GM12878 (cell line): ENCODE data around the gene ASNSD1. TPM values are rescaled to one million over a fixed set of nuclear protein-coding genes. Genes with fewer than 3 reads are reported as not detected.

Experiments used
- ATAC-seq: fragments of 200-7000 bp; cut with Tn5 transposase; 3 replicates; pipeline ENCODE4 v1.9.1; 2020; ENCODE audit warnings: mild to moderate bottlenecking, moderate library complexity
- BruUV-seq: library from RNA; stranded (reverse); fragments of 400-500 nt; replicated peaks from 2 replicates; lab custom pipeline; 2021; lab: Mats Ljungman, UMichigan
- CTCF ChIA-PET: fragments of 300-600 bp; sonication (Branson Sonifier 250); formaldehyde crosslinking; extraction: SDS; loops from one replicate; lab custom pipeline; 2021; ENCODE audit warnings: inconsistent platforms; lab: Yijun Ruan, JAX
- POLR2A ChIA-PET: fragments of 350-600 bp; formaldehyde crosslinking; extraction: SDS; loops from one replicate; lab custom pipeline; 2021; ENCODE audit warnings: inconsistent platforms; lab: Charles Lee
- RAD21 ChIA-PET: fragments of 300-600 bp; sonication (Branson Sonifier 250); formaldehyde crosslinking; loops from one replicate; lab custom pipeline; 2023; ENCODE audit warnings: antibody characterized with exemption; ENCODE audit not compliant: unreplicated experiment; lab: Charles Lee
- SMC1A ChIA-PET: fragments of 300-600 bp; sonication (Branson Sonifier 250); formaldehyde crosslinking; loops from one replicate; lab custom pipeline; 2023; ENCODE audit not compliant: unreplicated experiment, uncharacterized antibody; lab: Charles Lee
- DNase-seq: peaks from one replicate; pipeline ENCODE4 v3.0.0-alpha.2; 2011; ENCODE audit warnings: low read depth, low spot score
- FAIRE-seq: peaks from 3 replicates; lab custom pipeline; 2011; peaks lifted over from hg19 to GRCh38; lab: Jason Lieb, UNC
- H2AFZ ChIP-seq: 2 replicates; pipeline ENCODE4 v1.6.0; 2011; ENCODE audit warnings: low read depth, low read length, control low read depth; ENCODE audit not compliant: control insufficient read depth
- H3K27ac ChIP-seq: 2 replicates; pipeline ENCODE4 v1.5.1; 2011; ENCODE audit warnings: control low read depth; ENCODE audit not compliant: control insufficient read depth, insufficient read depth
- H3K27me3 ChIP-seq, 2 experiments: replicated peaks in 1 of 2; 2 replicates each; pipeline versions ENCODE4 v1.6.0 to v1.6.1; 2011; ENCODE audit warnings: low read length in 1 of 2; ENCODE audit not compliant: control insufficient read depth in 2 of 2, insufficient read depth in 2 of 2
- H3K36me3 ChIP-seq, 2 experiments: 2 replicates each; pipeline ENCODE4 v1.5.1; 2011; ENCODE audit warnings: low read length in 1 of 2; ENCODE audit not compliant: control insufficient read depth in 2 of 2, insufficient read depth in 2 of 2
- H3K4me1 ChIP-seq: 2 replicates; pipeline ENCODE4 v1.6.1; 2011; ENCODE audit warnings: mild to moderate bottlenecking, low read length, moderate library complexity, mixed read lengths; ENCODE audit not compliant: control insufficient read depth, insufficient read depth
- H3K4me2 ChIP-seq: 2 replicates; pipeline ENCODE4 v1.6.0; 2011; ENCODE audit warnings: control low read depth; ENCODE audit not compliant: control insufficient read depth, insufficient read depth
- H3K4me3 ChIP-seq: fragments of 200-600 bp; sonication (generic); 2 replicates; pipeline ENCODE4 v1.5.1; 2016
- H3K79me2 ChIP-seq: 2 replicates; pipeline ENCODE4 v1.6.0; 2011; ENCODE audit warnings: low read length; ENCODE audit not compliant: control insufficient read depth, insufficient read depth
- H3K9ac ChIP-seq: 2 replicates; pipeline ENCODE4 v1.8.0; 2011; ENCODE audit warnings: low read length, control low read depth, mixed read lengths; ENCODE audit not compliant: control insufficient read depth, insufficient read depth
- H3K9me3 ChIP-seq: replicated peaks from 3 replicates; pipeline ENCODE4 v1.5.1; 2011; ENCODE audit warnings: mild to moderate bottlenecking, low read length; ENCODE audit not compliant: control insufficient read depth, insufficient read depth
- H4K20me1 ChIP-seq: 2 replicates; pipeline ENCODE4 v1.6.0; 2011; ENCODE audit not compliant: control insufficient read depth, insufficient read depth
- HDGF ChIP-seq: fragments of 450-650 bp; IDR thresholded peaks from 2 replicates; pipeline ENCODE4 v1.6.1; 2016; ENCODE audit warnings: antibody characterized with exemption
- HSF1 ChIP-seq: fragments of 150-350 bp; IDR thresholded peaks from 2 replicates; pipeline ENCODE4 v1.6.1; 2014; ENCODE audit warnings: mild to moderate bottlenecking, low read depth, low read length
- RAD21 ChIP-seq: IDR thresholded peaks from 2 replicates; pipeline ENCODE4 v1.6.1; 2011; ENCODE audit warnings: mild to moderate bottlenecking, low read depth, low read length, moderate library complexity; ENCODE audit not compliant: insufficient read depth
- SMAD5 ChIP-seq: IDR thresholded peaks from 2 replicates; pipeline ENCODE4 v1.6.1; 2016; ENCODE audit warnings: antibody characterized with exemption, low read depth
- SMARCA5 ChIP-seq: fragments of 450-650 bp; IDR thresholded peaks from 2 replicates; pipeline ENCODE4 v1.6.1; 2017; ENCODE audit warnings: mild to moderate bottlenecking
- USF1 ChIP-seq: IDR thresholded peaks from 2 replicates; pipeline ENCODE4 v1.6.1; 2011; ENCODE audit warnings: borderline replicate concordance, low read depth, mild to moderate bottlenecking, moderate library complexity, mixed read lengths, low read length; ENCODE audit not compliant: insufficient read depth; ENCODE audit errors: extremely low read length
- ZNF687 ChIP-seq: fragments of 450-650 bp; IDR thresholded peaks from 2 replicates; pipeline ENCODE4 v1.6.1; 2017; ENCODE audit warnings: mild to moderate bottlenecking, moderate library complexity
- WGBS: methylation state at CpG from one replicate; pipeline ENCODE4 v1.1.6; 2016; ENCODE audit warnings: low lambda C conversion rate; ENCODE audit not compliant: insufficient replicate concordance, insufficient coverage; ENCODE audit errors: missing lambda C conversion rate; 5-methylcytosine and 5-hydroxymethylcytosine counted together
- in situ Hi-C: fragments of 300-500 bp; cut with MboI; formaldehyde crosslinking; loops from 9 replicates; pipeline ENCODE4 v1.14.3; 2018; ENCODE audit warnings: mixed read lengths
- intact Hi-C: fragments of 100-400 bp; cut with micrococcal nuclease; formaldehyde crosslinking; loops from one replicate; pipeline ENCODE4 v1.14.2; 2022; ENCODE audit not compliant: unreplicated experiment
- polyA plus RNA-seq, 11 experiments: library from polyadenylated mRNA; depleted of rRNA in 4 of 11; unstranded in 6 of 11; stranded (reverse) in 5 of 11; fragments of >200 nt; fragmentation: Nextera tagmentation in 4 of 11; fragmentation: Illumina TruSeq in 1 of 11; extraction: Ambion mirVana in 4 of 11; extraction: Trizol in 1 of 11; gene quantifications; 1 replicate in 1 of 11; 2 replicates in 10 of 11; pipeline versions ENCODE4 v1.2.1 to v1.2.3, GENCODE V29; 2011 to 2016; ENCODE audit warnings: inconsistent platforms in 2 of 11, missing spikeins in 2 of 11, low read depth in 1 of 11
- total RNA-seq, 4 experiments: library from RNA; depleted of rRNA in 3 of 4; stranded (reverse); fragments of >200 nt in 3 of 4; fragmentation: Illumina TruSeq in 1 of 4; extraction: Trizol in 1 of 4; gene quantifications; 2 replicates each; pipeline versions ENCODE4 v1.2.1 to v1.2.3, GENCODE V29; 2013 to 2021

Gene ASNSD1
- total and polyA plus RNA-seq, 10 of the 15 experiments (the other 5 are each of a cell fraction or from before 2014, with no cell fraction given), result 39.1 to 89.8 (median 72.1) TPM

- TF ChIP-seq RAD21, result 0 out of 2 replicates have a peak, but pooled peaks have one; percentile 14
Observed at GRCh38 chr2:189633392-189633811, 27.9 kb upstream of the ASNSD1 start (continued).

GRCh38 chr2:189635353-189635752 lies 25.9 kb upstream of the ASNSD1 start:
- H3K27ac ChIP-seq, result no peak overlapping the region
- no peaks in the 10 kb centered on the region for H3K36me3 ChIP-seq
- no peaks in the 10 kb centered on the region; the same call in 2 of the 3 replicates for H3K9me3 ChIP-seq
- no peak overlapping the region for H2AFZ ChIP-seq
- in situ Hi-C loops, result no loop called here
- POLR2A ChIA-PET, result no interaction called here
- RAD21 ChIA-PET, result no interaction called here
- SMC1A ChIA-PET, result interaction anchor here (1.7 kb wide), 1 partner anchor 22 kb away, joined by 4 read pairs; no protein-coding TSS in a partner anchor
- H3K4me1 ChIP-seq, result no peaks in the 10 kb centered on the region
- H3K4me2 ChIP-seq, result no peak overlapping the region
- H3K79me2 ChIP-seq, result no peaks in the 10 kb centered on the region
- H3K9ac ChIP-seq, result no peak overlapping the region
- BruUV-seq, result no TSS peak
- CTCF ChIA-PET, result no interaction called here
- FAIRE-seq, result no peak
- no peak for DNase-seq
- intact Hi-C loops, result no loop called here
- no peaks in the 10 kb centered on the region for H4K20me1 ChIP-seq
- TF ChIP-seq ZNF687 (no peak), SMAD5 (no peak), HSF1 (no peak), USF1 (no peak), HDGF (no peak), SMARCA5 (no peak)
- H3K27me3 ChIP-seq, result no peaks in the 10 kb centered on the region
- 52% methylated on average over 2 of the region's 2 CpGs for WGBS
- H3K4me3 ChIP-seq, result no peak overlapping the region
- ATAC-seq, result no peak
